ENCODE measurements around the gene CST5.

- TF ChIP-seq CTCF (IDR thresholded peaks at IDR 0.05), result no peak
- TF ChIP-seq POLR2A (IDR thresholded peaks at IDR 0.05), result no peak
Measured at GRCh38 chr20:23879328-23879798, at the start of gene CST5.
